GM19467 (cell line): ENCODE data around the gene KIAA0930.
A peak's percentile ranks its signal among the peaks of the same experiment; 100 is the strongest.
"Not testable (repeated sequence)": the region's sequence is repeated elsewhere in the genome, so short reads cannot be mapped to it uniquely, and the experiment has no call there.

Experiments used
- ATAC-seq: cut with Tn5 transposase; IDR thresholded peaks from one replicate; pipeline ENCODE4 v1.9.1; 2021; ENCODE audit warnings: mild to moderate bottlenecking, moderate library complexity; ENCODE audit not compliant: unreplicated experiment

Gene KIAA0930

GRCh38 chr22:45240810-45241631, at the start of gene KIAA0930:
KIAA0930 (minus strand) TSS chr22:45240894; CDS start chr22:45240703, 191 bp downstream.
- ATAC-seq: peak; percentile 45

- no peak for ATAC-seq
These were observed 46.3 kb upstream of the KIAA0930 start for GRCh38 chr22:45286854-45287551.

GRCh38 chr22:45285263-45286058, 44.8 kb upstream of the KIAA0930 start:
- no peak for ATAC-seq

GRCh38 chr22:45284705-45285262, 44.1 kb upstream of the KIAA0930 start, which contains the start of gene UPK3A:
UPK3A (plus strand) TSS chr22:45284949; CDS start chr22:45285014, 65 bp downstream.
- ATAC-seq: no peak

- no peak for ATAC-seq
These were observed 40.3 kb upstream of the KIAA0930 start for GRCh38 chr22:45281010-45281409.

- no peak for ATAC-seq
These were observed 39.9 kb upstream of the KIAA0930 start for GRCh38 chr22:45280587-45280980.

- ATAC-seq: no peak
These were observed 37.4 kb upstream of the KIAA0930 start for GRCh38 chr22:45278125-45278524.

GRCh38 chr22:45277720-45278119, 37.0 kb upstream of the KIAA0930 start:
- not testable (repeated sequence) for ATAC-seq

GRCh38 chr22:45276507-45277105, 35.9 kb upstream of the KIAA0930 start:
- no peak for ATAC-seq

- no peak for ATAC-seq
These were observed 32.9 kb upstream of the KIAA0930 start for GRCh38 chr22:45273452-45274075.

- ATAC-seq: no peak
These were observed 31.8 kb upstream of the KIAA0930 start for GRCh38 chr22:45272498-45272897.

- ATAC-seq: no peak
These were observed 31.0 kb upstream of the KIAA0930 start for GRCh38 chr22:45271667-45272201.

- ATAC-seq: no peak
These were observed 29.7 kb upstream of the KIAA0930 start for GRCh38 chr22:45270095-45271020.

- no peak for ATAC-seq
These were observed 28.5 kb upstream of the KIAA0930 start for GRCh38 chr22:45268958-45269844.

- no peak for ATAC-seq
These were observed 27.7 kb upstream of the KIAA0930 start for GRCh38 chr22:45268167-45268957.

GRCh38 chr22:45265535-45265934, 24.8 kb upstream of the KIAA0930 start:
- ATAC-seq: no peak
